ENCODE results near the gene HNRNPLL.
A peak's percentile ranks its signal among the peaks of the same experiment; 100 is the strongest.
"Not testable (repeated sequence)": the region's sequence is repeated elsewhere in the genome, so short reads cannot be mapped to it uniquely, and the experiment has no call there.

HNRNPLL gene

GRCh38 chr2:38602732-38603401 is at the start of gene HNRNPLL:
Gene HNRNPLL, minus strand, starts transcription at chr2:38602928. Its CDS starts 302 bp downstream, at chr2:38602626.
- DNase-seq, result peak; percentile 73 to 98 (median 95)

- DNase-seq, result no peak
These were observed 48.0 kb upstream of the HNRNPLL start for GRCh38 chr2:38650717-38651116.

- DNase-seq, result no peak
These were observed 47.3 kb upstream of the HNRNPLL start for GRCh38 chr2:38650012-38650411.

- no peak for DNase-seq
These were observed 46.5 kb upstream of the HNRNPLL start for GRCh38 chr2:38649176-38649728.

GRCh38 chr2:38648107-38648761 is 45.5 kb upstream of the HNRNPLL start:
- no peak for DNase-seq

GRCh38 chr2:38643683-38644511 is 41.2 kb upstream of the HNRNPLL start:
- not testable (repeated sequence) for DNase-seq

GRCh38 chr2:38643021-38643671 is 40.4 kb upstream of the HNRNPLL start:
- no peak for DNase-seq

- DNase-seq, result not testable (repeated sequence)
These were observed 39.8 kb upstream of the HNRNPLL start for GRCh38 chr2:38642373-38643017.

- no peak for DNase-seq
These were observed 33.3 kb upstream of the HNRNPLL start for GRCh38 chr2:38636069-38636468.

GRCh38 chr2:38635139-38635538 is 32.4 kb upstream of the HNRNPLL start:
- no peak for DNase-seq

- no peak for DNase-seq
These were observed 32.0 kb upstream of the HNRNPLL start for GRCh38 chr2:38634684-38635083.

- DNase-seq, result no peak
These were observed 31.2 kb upstream of the HNRNPLL start for GRCh38 chr2:38633895-38634294.

- no peak for DNase-seq
These were observed 30.3 kb upstream of the HNRNPLL start for GRCh38 chr2:38632980-38633379.

GRCh38 chr2:38631976-38632375 is 29.2 kb upstream of the HNRNPLL start:
- DNase-seq, result no peak

GRCh38 chr2:38629684-38630083 is 27.0 kb upstream of the HNRNPLL start:
- no peak for DNase-seq

- no peak for DNase-seq
These were observed 24.7 kb upstream of the HNRNPLL start for GRCh38 chr2:38627391-38627790.

- no peak for DNase-seq
These were observed 23.8 kb upstream of the HNRNPLL start for GRCh38 chr2:38626326-38627035.

- no peak for DNase-seq
These were observed 19.5 kb upstream of the HNRNPLL start for GRCh38 chr2:38622210-38622609.

- DNase-seq, result no peak
These were observed 18.3 kb upstream of the HNRNPLL start for GRCh38 chr2:38621018-38621417.
